Neuron (in vitro differentiated cells): ENCODE measurements around the gene PDGFA.

Experiments used
- H2AFZ ChIP-seq: one replicate; pipeline ENCODE4 v1.6.1; 2013; ENCODE audit warnings: low read depth, mild to moderate bottlenecking, inconsistent platforms, low read length, moderate library complexity
- H3K27me3 ChIP-seq: one replicate; pipeline ENCODE4 v1.6.1; 2013; ENCODE audit warnings: low read length; ENCODE audit not compliant: insufficient read depth
- H3K36me3 ChIP-seq: one replicate; pipeline ENCODE4 v1.6.1; 2013; ENCODE audit warnings: low read length; ENCODE audit not compliant: insufficient read depth
- H3K4me1 ChIP-seq: one replicate; pipeline ENCODE4 v1.6.1; 2013; ENCODE audit warnings: low read length; ENCODE audit not compliant: insufficient read depth
- H3K4me3 ChIP-seq: 2 replicates; pipeline ENCODE4 v1.5.1; 2013; ENCODE audit warnings: mild to moderate bottlenecking, low read length, moderate library complexity
- H3K9me3 ChIP-seq: one replicate; pipeline ENCODE4 v1.6.1; 2013; ENCODE audit warnings: low read length

Gene PDGFA

GRCh38 chr7:450036-450435 is 69.6 kb downstream of the PDGFA start:
- Histone ChIP-seq H3K9me3 (no peaks in the 10 kb centered on the region), H3K4me1 (peaks cover 5% of the 10 kb centered on the region), H3K4me3 (no peak overlapping the region), H3K36me3 (no peaks in the 10 kb centered on the region), H2AFZ (no peak overlapping the region), H3K27me3 (peaks cover 11% of the 10 kb centered on the region)

GRCh38 chr7:449324-450019 is 70.2 kb downstream of the PDGFA start:
- H3K4me3 ChIP-seq: no peak overlapping the region
- H3K36me3 ChIP-seq: no peaks in the 10 kb centered on the region
- H3K4me1 ChIP-seq: peaks cover 5% of the 10 kb centered on the region
- H3K9me3 ChIP-seq: no peaks in the 10 kb centered on the region
- H3K27me3 ChIP-seq: peaks cover 11% of the 10 kb centered on the region
- H2AFZ ChIP-seq: no peak overlapping the region

GRCh38 chr7:447523-447922 is 72.1 kb downstream of the PDGFA start:
- H2AFZ ChIP-seq: no peak overlapping the region
- no peak overlapping the region for H3K4me3 ChIP-seq
- no peaks in the 10 kb centered on the region for H3K36me3 ChIP-seq
- H3K9me3 ChIP-seq: peaks cover 1% of the 10 kb centered on the region
- peaks cover 5% of the 10 kb centered on the region for H3K4me1 ChIP-seq
- H3K27me3 ChIP-seq: peaks cover 7% of the 10 kb centered on the region
